ENCODE results near the gene TEAD4.

DNA sequence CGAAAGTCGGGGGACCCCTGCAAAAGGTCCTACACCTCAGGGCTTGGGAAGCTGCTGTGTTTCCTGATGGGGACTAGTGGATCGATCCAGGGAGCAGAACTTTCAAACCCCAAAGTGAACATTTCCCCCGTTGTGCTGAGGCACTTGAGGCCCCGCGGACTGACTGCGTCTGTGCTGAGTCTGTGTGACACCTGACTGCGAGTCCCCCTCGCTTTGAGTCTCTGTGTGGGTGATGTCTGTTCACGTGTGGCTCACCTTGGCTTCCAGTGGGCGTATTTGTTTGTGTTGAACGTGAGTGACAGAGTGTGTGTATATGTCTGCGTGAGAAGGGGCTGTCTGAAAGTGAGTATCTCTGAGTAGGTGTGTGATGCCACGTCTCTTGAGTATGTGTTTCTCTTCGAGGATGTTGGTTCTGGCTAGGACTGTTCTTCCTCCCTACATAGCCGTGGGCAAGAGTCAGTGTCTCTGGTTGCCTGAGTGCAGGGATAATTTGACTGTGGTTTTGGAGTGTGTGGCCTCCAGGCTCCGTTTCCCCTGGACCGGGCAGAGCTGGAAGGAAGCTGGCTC is 1.3 kb downstream of the TEAD4 start:
- TF ChIP-seq, protein P1, sequence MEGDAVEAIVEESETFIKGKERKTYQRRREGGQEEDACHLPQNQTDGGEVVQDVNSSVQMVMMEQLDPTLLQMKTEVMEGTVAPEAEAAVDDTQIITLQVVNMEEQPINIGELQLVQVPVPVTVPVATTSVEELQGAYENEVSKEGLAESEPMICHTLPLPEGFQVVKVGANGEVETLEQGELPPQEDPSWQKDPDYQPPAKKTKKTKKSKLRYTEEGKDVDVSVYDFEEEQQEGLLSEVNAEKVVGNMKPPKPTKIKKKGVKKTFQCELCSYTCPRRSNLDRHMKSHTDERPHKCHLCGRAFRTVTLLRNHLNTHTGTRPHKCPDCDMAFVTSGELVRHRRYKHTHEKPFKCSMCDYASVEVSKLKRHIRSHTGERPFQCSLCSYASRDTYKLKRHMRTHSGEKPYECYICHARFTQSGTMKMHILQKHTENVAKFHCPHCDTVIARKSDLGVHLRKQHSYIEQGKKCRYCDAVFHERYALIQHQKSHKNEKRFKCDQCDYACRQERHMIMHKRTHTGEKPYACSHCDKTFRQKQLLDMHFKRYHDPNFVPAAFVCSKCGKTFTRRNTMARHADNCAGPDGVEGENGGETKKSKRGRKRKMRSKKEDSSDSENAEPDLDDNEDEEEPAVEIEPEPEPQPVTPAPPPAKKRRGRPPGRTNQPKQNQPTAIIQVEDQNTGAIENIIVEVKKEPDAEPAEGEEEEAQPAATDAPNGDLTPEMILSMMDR (IDR thresholded peaks at IDR 0.05), result no peak
- no peak for TF ChIP-seq POLR2A (IDR thresholded peaks at IDR 0.05)
